ENCODE measurements around the gene SFXN3.

GRCh38 chr10:101036726-101037125 lies 5.7 kb downstream of the SFXN3 start:
- TF ChIP-seq, protein P1, sequence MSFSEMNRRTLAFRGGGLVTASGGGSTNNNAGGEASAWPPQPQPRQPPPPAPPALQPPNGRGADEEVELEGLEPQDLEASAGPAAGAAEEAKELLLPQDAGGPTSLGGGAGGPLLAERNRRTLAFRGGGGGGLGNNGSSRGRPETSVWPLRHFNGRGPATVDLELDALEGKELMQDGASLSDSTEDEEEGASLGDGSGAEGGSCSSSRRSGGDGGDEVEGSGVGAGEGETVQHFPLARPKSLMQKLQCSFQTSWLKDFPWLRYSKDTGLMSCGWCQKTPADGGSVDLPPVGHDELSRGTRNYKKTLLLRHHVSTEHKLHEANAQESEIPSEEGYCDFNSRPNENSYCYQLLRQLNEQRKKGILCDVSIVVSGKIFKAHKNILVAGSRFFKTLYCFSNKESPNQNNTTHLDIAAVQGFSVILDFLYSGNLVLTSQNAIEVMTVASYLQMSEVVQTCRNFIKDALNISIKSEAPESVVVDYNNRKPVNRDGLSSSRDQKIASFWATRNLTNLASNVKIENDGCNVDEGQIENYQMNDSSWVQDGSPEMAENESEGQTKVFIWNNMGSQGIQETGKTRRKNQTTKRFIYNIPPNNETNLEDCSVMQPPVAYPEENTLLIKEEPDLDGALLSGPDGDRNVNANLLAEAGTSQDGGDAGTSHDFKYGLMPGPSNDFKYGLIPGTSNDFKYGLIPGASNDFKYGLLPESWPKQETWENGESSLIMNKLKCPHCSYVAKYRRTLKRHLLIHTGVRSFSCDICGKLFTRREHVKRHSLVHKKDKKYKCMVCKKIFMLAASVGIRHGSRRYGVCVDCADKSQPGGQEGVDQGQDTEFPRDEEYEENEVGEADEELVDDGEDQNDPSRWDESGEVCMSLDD (CRISPR knock-in tag; IDR thresholded peaks at IDR 0.05; ENCODE audit: borderline replicate concordance) = no peak
- TF ChIP-seq ZKSCAN1 (IDR thresholded peaks at IDR 0.05; ENCODE audit: low read length) (no peak), ZNF138 (CRISPR knock-in tag; IDR thresholded peaks at IDR 0.05; ENCODE audit: low read depth) (no peak), ZFP82 (CRISPR knock-in tag; IDR thresholded peaks at IDR 0.05; ENCODE audit: borderline replicate concordance) (no peak), AFF4 (CRISPR knock-in tag; IDR thresholded peaks at IDR 0.05) (no peak), RFX5 (IDR thresholded peaks at IDR 0.05; ENCODE audit: low read depth, low read length) (no peak), FOXA1 (IDR thresholded peaks at IDR 0.05) (no peak), FOXA1 (CRISPR knock-in tag; IDR thresholded peaks at IDR 0.05) (no peak), STAG1 (CRISPR knock-in tag; IDR thresholded peaks at IDR 0.05) (no peak), HOMEZ (CRISPR knock-in tag; IDR thresholded peaks at IDR 0.05; ENCODE audit: low read depth) (no peak), EP300 (IDR thresholded peaks at IDR 0.05; ENCODE audit: low read depth in 2 of 2, low read length in 2 of 2) (no peak), EP300 (CRISPR knock-in tag; IDR thresholded peaks at IDR 0.05; ENCODE audit: borderline replicate concordance) (no peak), HMG20B (CRISPR knock-in tag; conservative IDR thresholded peaks at IDR 0.05) (no peak), ZNF274 (CRISPR knock-in tag; IDR thresholded peaks at IDR 0.05) (no peak)
- TF ChIP-seq, protein P2, sequence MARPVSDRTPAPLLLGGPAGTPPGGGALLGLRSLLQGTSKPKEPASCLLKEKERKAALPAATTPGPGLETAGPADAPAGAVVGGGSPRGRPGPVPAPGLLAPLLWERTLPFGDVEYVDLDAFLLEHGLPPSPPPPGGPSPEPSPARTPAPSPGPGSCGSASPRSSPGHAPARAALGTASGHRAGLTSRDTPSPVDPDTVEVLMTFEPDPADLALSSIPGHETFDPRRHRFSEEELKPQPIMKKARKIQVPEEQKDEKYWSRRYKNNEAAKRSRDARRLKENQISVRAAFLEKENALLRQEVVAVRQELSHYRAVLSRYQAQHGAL (CRISPR knock-in tag; IDR thresholded peaks at IDR 0.05; ENCODE audit: not compliant biosample characterization) = no peak
- TF ChIP-seq, protein P3, sequence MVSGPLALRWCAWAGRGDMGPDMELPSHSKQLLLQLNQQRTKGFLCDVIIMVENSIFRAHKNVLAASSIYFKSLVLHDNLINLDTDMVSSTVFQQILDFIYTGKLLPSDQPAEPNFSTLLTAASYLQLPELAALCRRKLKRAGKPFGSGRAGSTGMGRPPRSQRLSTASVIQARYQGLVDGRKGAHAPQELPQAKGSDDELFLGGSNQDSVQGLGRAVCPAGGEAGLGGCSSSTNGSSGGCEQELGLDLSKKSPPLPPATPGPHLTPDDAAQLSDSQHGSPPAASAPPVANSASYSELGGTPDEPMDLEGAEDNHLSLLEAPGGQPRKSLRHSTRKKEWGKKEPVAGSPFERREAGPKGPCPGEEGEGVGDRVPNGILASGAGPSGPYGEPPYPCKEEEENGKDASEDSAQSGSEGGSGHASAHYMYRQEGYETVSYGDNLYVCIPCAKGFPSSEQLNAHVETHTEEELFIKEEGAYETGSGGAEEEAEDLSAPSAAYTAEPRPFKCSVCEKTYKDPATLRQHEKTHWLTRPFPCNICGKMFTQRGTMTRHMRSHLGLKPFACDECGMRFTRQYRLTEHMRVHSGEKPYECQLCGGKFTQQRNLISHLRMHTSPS (CRISPR knock-in tag; IDR thresholded peaks at IDR 0.05; ENCODE audit: low read depth) = no peak
